GM12892 (cell line): ENCODE data around the gene FAM76B.

ENCODE experiments used
- POLR2A ChIP-seq: IDR thresholded peaks from 2 replicates; pipeline ENCODE4 v1.6.1; 2011; ENCODE audit warnings: low read depth, low read length, control low read depth
- POLR2AphosphoS5 ChIP-seq: IDR thresholded peaks from 2 replicates; pipeline ENCODE4 v1.6.1; 2011; ENCODE audit warnings: low read depth, low read length, control low read depth
- TAF1 ChIP-seq: IDR thresholded peaks from 2 replicates; pipeline ENCODE4 v1.6.1; 2011; ENCODE audit warnings: low read depth, mild to moderate bottlenecking, control low read depth, low read length, borderline replicate concordance

DNA sequence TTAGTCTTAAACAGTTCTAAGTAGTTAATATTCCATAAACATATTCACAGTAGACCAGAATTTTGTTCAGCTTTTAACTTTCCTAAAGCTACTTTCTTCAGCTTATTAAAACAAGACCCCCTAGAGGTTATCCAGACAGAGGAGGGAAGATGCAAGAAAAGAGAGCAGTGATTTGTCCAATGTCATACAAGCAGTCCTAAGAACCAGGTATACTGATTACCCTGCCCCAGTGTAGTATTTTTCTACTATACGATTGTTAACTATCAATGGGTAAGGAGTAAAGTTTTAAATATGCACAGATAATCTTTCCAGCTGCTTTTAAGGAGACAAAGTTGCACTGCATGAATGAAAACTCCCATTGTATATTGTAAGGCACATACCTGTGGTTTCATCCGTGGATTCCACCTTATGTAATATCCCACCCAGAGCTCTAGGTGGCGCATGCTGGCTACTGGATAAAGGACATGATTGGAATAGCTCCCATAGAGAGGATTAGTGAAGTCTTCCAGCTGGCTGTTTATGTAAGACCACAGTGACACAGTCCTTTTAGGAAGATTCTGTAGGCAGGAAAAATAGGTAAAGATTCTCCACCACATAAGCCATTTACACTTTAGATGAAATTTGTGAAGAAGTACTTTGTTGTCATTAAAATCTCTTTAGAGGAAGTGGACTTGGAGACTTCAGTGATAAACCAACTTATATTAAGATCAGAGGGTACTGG, 46.3 kb upstream of the FAM76B start:
- TF ChIP-seq POLR2A (no peak), POLR2AphosphoS5 (no peak), TAF1 (no peak)
